H9 (cell line): ENCODE measurements around the gene FKBP8. TPM values are rescaled to one million over a fixed set of nuclear protein-coding genes. Genes with fewer than 3 reads are reported as not detected.

ENCODE experiments used
- DNase-seq: peaks from one replicate; pipeline ENCODE4 v3.0.0-alpha.2; 2017
- H2AFZ ChIP-seq: one replicate; pipeline ENCODE4 v1.6.1; 2013; ENCODE audit warnings: mild to moderate bottlenecking, low read length, control low read depth, moderate library complexity
- H2AK5ac ChIP-seq: 2 replicates; pipeline ENCODE4 v1.6.1; 2013; ENCODE audit warnings: low read length, control low read depth, mixed read lengths; ENCODE audit not compliant: insufficient read length
- H2BK120ac ChIP-seq: one replicate; pipeline ENCODE4 v1.6.1; 2013; ENCODE audit warnings: low read depth, mild to moderate bottlenecking, low read length, control low read depth, inconsistent platforms; ENCODE audit not compliant: poor library complexity, severe bottlenecking
- H2BK12ac ChIP-seq: 2 replicates; pipeline ENCODE4 v1.6.1; 2013; ENCODE audit warnings: low read length, control low read depth, mixed read lengths, low read depth; ENCODE audit not compliant: insufficient read length
- H2BK15ac ChIP-seq: 2 replicates; pipeline ENCODE4 v1.6.1; 2013; ENCODE audit warnings: low read depth, low read length, control low read depth
- H2BK20ac ChIP-seq: one replicate; pipeline ENCODE4 v1.6.1; 2013; ENCODE audit warnings: low read depth, mild to moderate bottlenecking, low read length, control low read depth, inconsistent platforms; ENCODE audit not compliant: poor library complexity, severe bottlenecking
- H2BK5ac ChIP-seq: 2 replicates; pipeline ENCODE4 v1.6.1; 2013; ENCODE audit warnings: low read length, control low read depth, mixed read lengths; ENCODE audit not compliant: insufficient read length
- H3K14ac ChIP-seq: 2 replicates; pipeline ENCODE4 v1.6.1; 2013; ENCODE audit warnings: low read length, control low read depth; ENCODE audit not compliant: insufficient read depth
- H3K18ac ChIP-seq: 2 replicates; pipeline ENCODE4 v1.6.1; 2013; ENCODE audit warnings: low read depth, mild to moderate bottlenecking, mixed read lengths, low read length, control low read depth; ENCODE audit not compliant: insufficient read length
- H3K23ac ChIP-seq: 2 replicates; pipeline ENCODE4 v1.6.1; 2013; ENCODE audit warnings: low read length, control low read depth, mixed read lengths, low read depth; ENCODE audit not compliant: insufficient read length
- H3K23me2 ChIP-seq: 2 replicates; pipeline ENCODE4 v1.6.1; 2013; ENCODE audit warnings: low read depth, mild to moderate bottlenecking, mixed read lengths, low read length, control low read depth; ENCODE audit not compliant: insufficient read length, poor library complexity, severe bottlenecking
- H3K27ac ChIP-seq: 2 replicates; pipeline ENCODE4 v1.5.1; 2013; ENCODE audit warnings: low read length, control low read depth, mixed read lengths, low read depth; ENCODE audit not compliant: insufficient read length
- H3K27me3 ChIP-seq: 2 replicates; pipeline ENCODE4 v1.6.1; 2013; ENCODE audit warnings: low read length, control low read depth, inconsistent platforms; ENCODE audit not compliant: insufficient read depth
- H3K4ac ChIP-seq: 2 replicates; pipeline ENCODE4 v1.6.1; 2013; ENCODE audit warnings: low read depth, mild to moderate bottlenecking, control low read depth, inconsistent platforms, low read length, moderate library complexity
- H3K4me1 ChIP-seq: 2 replicates; pipeline ENCODE4 v1.6.1; 2013; ENCODE audit warnings: low read length, control low read depth, inconsistent platforms; ENCODE audit not compliant: insufficient read depth
- H3K4me2 ChIP-seq: 2 replicates; pipeline ENCODE4 v1.6.1; 2013; ENCODE audit warnings: low read length, control low read depth, mixed read lengths; ENCODE audit not compliant: insufficient read length, insufficient read depth
- H3K56ac ChIP-seq: 2 replicates; pipeline ENCODE4 v1.6.1; 2013; ENCODE audit warnings: low read depth, mild to moderate bottlenecking, mixed read lengths, low read length, control low read depth; ENCODE audit not compliant: insufficient read length
- H3K79me1 ChIP-seq: 2 replicates; pipeline ENCODE4 v1.6.1; 2013; ENCODE audit warnings: low read depth, mild to moderate bottlenecking, moderate library complexity, low read length, control low read depth, inconsistent platforms; ENCODE audit not compliant: insufficient read depth, poor library complexity, severe bottlenecking
- H3K79me2 ChIP-seq: 2 replicates; pipeline ENCODE4 v1.6.1; 2013; ENCODE audit warnings: low read length, control low read depth, inconsistent platforms; ENCODE audit not compliant: insufficient read depth
- H3K9ac ChIP-seq: 2 replicates; pipeline ENCODE4 v1.6.1; 2013; ENCODE audit warnings: low read length, control low read depth, mixed read lengths; ENCODE audit not compliant: insufficient read length; ENCODE audit errors: extremely low read depth
- H3K9me3 ChIP-seq: one replicate; pipeline ENCODE4 v1.6.1; 2013; ENCODE audit warnings: low read depth, low read length, inconsistent platforms; ENCODE audit not compliant: control insufficient read depth
- H3T11ph ChIP-seq: one replicate; pipeline ENCODE4 v1.6.1; 2013; ENCODE audit warnings: mild to moderate bottlenecking, low read length, control low read depth, inconsistent platforms
- H4K20me1 ChIP-seq: one replicate; pipeline ENCODE4 v1.6.1; 2013; ENCODE audit not compliant: control insufficient read depth, insufficient read length, insufficient read depth
- H4K5ac ChIP-seq: 2 replicates; pipeline ENCODE4 v1.6.1; 2013; ENCODE audit warnings: low read depth, mild to moderate bottlenecking, mixed read lengths, low read length, control low read depth; ENCODE audit not compliant: insufficient read length
- H4K8ac ChIP-seq: replicated peaks from 2 replicates; pipeline ENCODE4 v1.6.1; 2013; ENCODE audit warnings: low read length, control low read depth, mixed read lengths, low read depth; ENCODE audit not compliant: insufficient read length
- H4K91ac ChIP-seq: 2 replicates; pipeline ENCODE4 v1.6.1; 2013; ENCODE audit warnings: low read depth, mild to moderate bottlenecking, moderate library complexity, mixed read lengths, low read length, control low read depth; ENCODE audit not compliant: insufficient read length
- H3K27ac Mint-ChIP-seq, 3 experiments: 2 replicates in 2 of 3; 3 replicates in 1 of 3; pipeline ENCODE4 v1.8.0; 2020 to 2021; ENCODE audit warnings: mixed read lengths in 3 of 3, mild to moderate bottlenecking in 1 of 3, moderate library complexity in 1 of 3
- H3K27me3 Mint-ChIP-seq: 2 replicates; pipeline ENCODE4 v1.8.0; 2021; ENCODE audit warnings: low read depth, mild to moderate bottlenecking, moderate library complexity, mixed read lengths
- H3K36me3 Mint-ChIP-seq, 3 experiments: 2 replicates in 2 of 3; 3 replicates in 1 of 3; pipeline ENCODE4 v1.8.0; 2020 to 2021; ENCODE audit warnings: low read depth in 3 of 3, mixed read lengths in 3 of 3; ENCODE audit not compliant: insufficient read depth in 1 of 3
- H3K4me1 Mint-ChIP-seq, 2 experiments: 2 replicates each; pipeline ENCODE4 v1.8.0; 2020; ENCODE audit warnings: mixed read lengths in 2 of 2
- H3K4me3 Mint-ChIP-seq, 2 experiments: 2 replicates in 1 of 2; 3 replicates in 1 of 2; pipeline ENCODE4 v1.8.0; 2020 to 2021; ENCODE audit warnings: mild to moderate bottlenecking in 2 of 2, mixed read lengths in 2 of 2, moderate library complexity in 1 of 2
- H3K9me3 Mint-ChIP-seq, 2 experiments: 2 replicates in 1 of 2; 3 replicates in 1 of 2; pipeline ENCODE4 v1.8.0; 2020; ENCODE audit warnings: mild to moderate bottlenecking in 2 of 2, mixed read lengths in 2 of 2, moderate library complexity in 1 of 2
- WGBS: extraction: QIAGEN DNeasy Blood & Tissue Kit; methylation state at CpG from one replicate; pipeline ENCODE4 v1.1.7; 2013; ENCODE audit warnings: missing lambda C conversion rate, low lambda C conversion rate, mixed read lengths; ENCODE audit not compliant: insufficient read length; ENCODE audit errors: extremely low coverage; 5-methylcytosine and 5-hydroxymethylcytosine counted together
- total RNA-seq: library from RNA; stranded (reverse); gene quantifications from 2 replicates; pipeline ENCODE4 v1.2.1, GENCODE V29; 2021
- TF ChIP-seq, protein P1 (sequence below): fragments of 200-600 bp; sonication (generic); conservative IDR thresholded peaks from 3 replicates; pipeline ENCODE4 v1.8.0; 2021; ENCODE audit warnings: antibody characterized with exemption, mild to moderate bottlenecking

The FKBP8 gene
- total RNA-seq, 1 experiment from 2014 or later, result 308 TPM

- no peak overlapping the region for H3K56ac ChIP-seq
- H4K91ac ChIP-seq, result no peak overlapping the region
- WGBS, result no CpG with 5 or more reads among the region's 7 CpGs
- H3K4me3 Mint-ChIP-seq, result no peak overlapping the region
- H3K27ac ChIP-seq, result no peak overlapping the region
- H3K4me1 ChIP-seq, result no peaks in the 10 kb centered on the region
- no peak overlapping the region for H2BK15ac ChIP-seq
- H3K4ac ChIP-seq, result no peak overlapping the region
- no peak overlapping the region for H2BK5ac ChIP-seq
- no peak overlapping the region for H2BK20ac ChIP-seq
- H3K9me3 ChIP-seq, result no peaks in the 10 kb centered on the region
- H3K4me1 Mint-ChIP-seq, result peaks cover 5% of the 10 kb centered on the region in 2 experiments
- no peak overlapping the region for H2AK5ac ChIP-seq
- H3K79me2 ChIP-seq, result no peaks in the 10 kb centered on the region; the same call in 1 of the 2 replicates
- H3K4me2 ChIP-seq, result no peak overlapping the region
- DNase-seq, result no peak
- H2AFZ ChIP-seq, result no peak overlapping the region
- no peaks in the 10 kb centered on the region for H3K27me3 ChIP-seq
- H3T11ph ChIP-seq, result no peak overlapping the region
- H3K27ac Mint-ChIP-seq, result no peak overlapping the region; a peak in 1 of 7 replicates
- H4K5ac ChIP-seq, result no peak overlapping the region
- H3K23me2 ChIP-seq, result no peaks in the 10 kb centered on the region
- no peaks in the 10 kb centered on the region; a peak in 1 of 7 replicates for H3K36me3 Mint-ChIP-seq
- no peak overlapping the region for H2BK12ac ChIP-seq
- H3K23ac ChIP-seq, result no peak overlapping the region
- TF ChIP-seq, protein P1, sequence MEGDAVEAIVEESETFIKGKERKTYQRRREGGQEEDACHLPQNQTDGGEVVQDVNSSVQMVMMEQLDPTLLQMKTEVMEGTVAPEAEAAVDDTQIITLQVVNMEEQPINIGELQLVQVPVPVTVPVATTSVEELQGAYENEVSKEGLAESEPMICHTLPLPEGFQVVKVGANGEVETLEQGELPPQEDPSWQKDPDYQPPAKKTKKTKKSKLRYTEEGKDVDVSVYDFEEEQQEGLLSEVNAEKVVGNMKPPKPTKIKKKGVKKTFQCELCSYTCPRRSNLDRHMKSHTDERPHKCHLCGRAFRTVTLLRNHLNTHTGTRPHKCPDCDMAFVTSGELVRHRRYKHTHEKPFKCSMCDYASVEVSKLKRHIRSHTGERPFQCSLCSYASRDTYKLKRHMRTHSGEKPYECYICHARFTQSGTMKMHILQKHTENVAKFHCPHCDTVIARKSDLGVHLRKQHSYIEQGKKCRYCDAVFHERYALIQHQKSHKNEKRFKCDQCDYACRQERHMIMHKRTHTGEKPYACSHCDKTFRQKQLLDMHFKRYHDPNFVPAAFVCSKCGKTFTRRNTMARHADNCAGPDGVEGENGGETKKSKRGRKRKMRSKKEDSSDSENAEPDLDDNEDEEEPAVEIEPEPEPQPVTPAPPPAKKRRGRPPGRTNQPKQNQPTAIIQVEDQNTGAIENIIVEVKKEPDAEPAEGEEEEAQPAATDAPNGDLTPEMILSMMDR, result no peak
- no peak overlapping the region for H3K9ac ChIP-seq
- H4K20me1 ChIP-seq, result peaks cover 3% of the 10 kb centered on the region
- no peak overlapping the region for H2BK120ac ChIP-seq
- no peak overlapping the region for H3K14ac ChIP-seq
- no peak overlapping the region for H3K18ac ChIP-seq
- peaks cover 3% of the 10 kb centered on the region for H3K79me1 ChIP-seq
- H3K27me3 Mint-ChIP-seq, result no peaks in the 10 kb centered on the region; the same call in 1 of the 2 replicates
- no peak overlapping the region for H4K8ac ChIP-seq
- no peaks in the 10 kb centered on the region for H3K9me3 Mint-ChIP-seq
These were observed 41.1 kb downstream of the FKBP8 start for GRCh38 chr19:18502246-18502637.
